T-helper 1 cell (primary cell): ENCODE measurements around the gene TNRC18.
"Not testable (repeated sequence)": the region's sequence is repeated elsewhere in the genome, so short reads cannot be mapped to it uniquely, and the experiment has no call there.

Experiments
- DNase-seq, 5 donors: peaks; one replicate each; pipeline ENCODE4 v3.0.0-alpha.2; 2012 to 2020

Gene TNRC18

DNA sequence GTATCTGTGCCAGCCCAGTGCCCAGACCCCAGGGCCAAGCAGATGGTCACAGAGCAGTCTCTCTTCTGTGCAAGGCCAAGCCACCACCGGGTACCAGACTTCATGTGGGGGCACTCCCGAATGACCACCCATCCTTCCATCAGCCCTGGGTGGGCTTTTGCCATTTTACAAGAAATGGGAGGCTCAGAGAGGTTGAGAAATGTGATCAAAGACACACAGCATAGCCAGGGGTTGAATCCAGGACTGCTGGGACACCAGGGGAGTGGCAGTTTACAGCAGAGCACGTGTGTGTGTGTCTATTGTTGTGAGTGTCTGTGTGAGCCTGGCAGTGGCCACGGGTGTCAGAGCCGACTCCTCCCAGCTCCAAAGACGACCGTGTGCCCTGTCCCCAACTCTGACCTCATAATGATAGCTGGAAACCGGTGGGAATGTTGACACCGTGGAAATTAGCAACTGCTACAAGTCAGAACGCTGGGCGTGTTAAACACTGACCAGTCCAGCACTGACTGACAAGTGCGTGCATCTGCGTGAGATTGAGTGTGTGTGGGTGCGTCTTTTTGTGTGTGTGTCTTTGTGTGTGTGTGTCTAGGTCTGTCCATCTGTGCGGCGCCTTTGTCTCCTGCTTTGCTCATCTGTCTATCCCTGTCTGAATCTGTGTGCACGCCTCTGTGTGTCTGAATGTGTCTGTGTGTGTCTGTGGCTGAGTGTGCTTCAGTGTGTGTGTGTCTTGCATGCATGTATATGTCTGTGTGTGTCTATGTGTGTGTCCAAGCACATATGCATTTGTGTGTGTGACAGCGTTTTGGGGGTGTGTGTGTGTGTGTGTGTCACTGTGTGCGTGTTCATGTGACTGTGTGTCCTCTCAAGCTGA lies 158.1 kb downstream of the TNRC18 start:
- no peak for DNase-seq

DNA sequence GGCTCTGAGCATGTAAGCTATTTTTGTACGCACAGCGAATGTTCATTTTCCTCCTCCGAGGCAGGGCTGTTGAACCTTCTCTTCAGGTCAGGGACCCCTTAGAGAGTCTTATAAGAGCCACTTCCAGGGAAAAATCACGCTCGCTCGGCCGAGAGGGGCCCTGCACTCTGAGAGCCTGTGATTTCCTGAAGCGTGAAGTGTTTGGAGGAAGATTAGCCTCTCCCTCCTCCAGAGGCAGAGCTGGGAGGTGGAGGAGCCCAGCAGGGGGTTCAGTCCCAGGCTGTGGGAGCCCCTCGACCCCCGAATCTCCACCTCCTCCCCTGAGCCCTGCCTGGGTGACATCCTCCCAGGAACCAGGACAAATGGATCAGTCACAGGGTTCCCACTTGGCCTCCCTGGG lies 160.6 kb downstream of the TNRC18 start:
- DNase-seq = not testable (repeated sequence)

DNA sequence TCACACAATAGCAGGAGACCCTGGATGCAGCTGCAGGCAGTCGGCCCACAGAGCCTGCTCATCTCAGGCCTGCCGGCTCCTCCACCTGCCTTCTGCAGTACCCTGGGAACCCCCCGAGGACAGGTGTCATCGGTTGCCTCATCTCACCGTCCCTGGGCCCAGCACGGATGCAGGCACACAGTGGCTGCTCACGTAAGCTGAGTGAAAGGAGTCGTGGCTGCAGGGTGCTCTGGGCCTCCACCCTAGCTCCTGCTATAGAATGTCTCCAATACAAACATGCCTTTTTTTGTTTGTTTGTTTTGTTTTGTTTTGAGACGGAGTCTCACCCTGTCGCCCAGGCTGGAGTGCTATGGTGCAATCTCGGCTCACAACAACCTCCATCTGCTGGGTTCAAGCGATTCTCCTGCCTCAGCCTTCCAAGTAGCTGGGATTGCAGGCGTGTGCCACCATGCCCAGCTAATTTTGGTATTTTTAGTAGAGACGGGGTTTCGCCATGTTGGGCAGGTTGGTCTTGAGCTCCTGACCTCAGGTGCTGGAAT lies 163.0 kb downstream of the TNRC18 start:
- DNase-seq = not testable (repeated sequence)
